Umbilical cord (tissue), 2 donors: ENCODE data around the gene CTSO. TPM values are rescaled to one million over a fixed set of nuclear protein-coding genes. Genes with fewer than 3 reads are reported as not detected.

ENCODE experiments used
- DNase-seq: peaks from one replicate; pipeline ENCODE4 v3.0.0-alpha.2; 2015; ENCODE audit warnings: low spot score
- total RNA-seq: library from RNA; depleted of rRNA; stranded (reverse); fragments of >200 nt; gene quantifications from one replicate; pipeline ENCODE4 v1.2.3, GENCODE V29; 2014; ENCODE audit warnings: low replicate concordance; ENCODE audit not compliant: insufficient read depth

The CTSO gene, protein sequence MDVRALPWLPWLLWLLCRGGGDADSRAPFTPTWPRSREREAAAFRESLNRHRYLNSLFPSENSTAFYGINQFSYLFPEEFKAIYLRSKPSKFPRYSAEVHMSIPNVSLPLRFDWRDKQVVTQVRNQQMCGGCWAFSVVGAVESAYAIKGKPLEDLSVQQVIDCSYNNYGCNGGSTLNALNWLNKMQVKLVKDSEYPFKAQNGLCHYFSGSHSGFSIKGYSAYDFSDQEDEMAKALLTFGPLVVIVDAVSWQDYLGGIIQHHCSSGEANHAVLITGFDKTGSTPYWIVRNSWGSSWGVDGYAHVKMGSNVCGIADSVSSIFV
- 40.9 TPM for total RNA-seq

DNA sequence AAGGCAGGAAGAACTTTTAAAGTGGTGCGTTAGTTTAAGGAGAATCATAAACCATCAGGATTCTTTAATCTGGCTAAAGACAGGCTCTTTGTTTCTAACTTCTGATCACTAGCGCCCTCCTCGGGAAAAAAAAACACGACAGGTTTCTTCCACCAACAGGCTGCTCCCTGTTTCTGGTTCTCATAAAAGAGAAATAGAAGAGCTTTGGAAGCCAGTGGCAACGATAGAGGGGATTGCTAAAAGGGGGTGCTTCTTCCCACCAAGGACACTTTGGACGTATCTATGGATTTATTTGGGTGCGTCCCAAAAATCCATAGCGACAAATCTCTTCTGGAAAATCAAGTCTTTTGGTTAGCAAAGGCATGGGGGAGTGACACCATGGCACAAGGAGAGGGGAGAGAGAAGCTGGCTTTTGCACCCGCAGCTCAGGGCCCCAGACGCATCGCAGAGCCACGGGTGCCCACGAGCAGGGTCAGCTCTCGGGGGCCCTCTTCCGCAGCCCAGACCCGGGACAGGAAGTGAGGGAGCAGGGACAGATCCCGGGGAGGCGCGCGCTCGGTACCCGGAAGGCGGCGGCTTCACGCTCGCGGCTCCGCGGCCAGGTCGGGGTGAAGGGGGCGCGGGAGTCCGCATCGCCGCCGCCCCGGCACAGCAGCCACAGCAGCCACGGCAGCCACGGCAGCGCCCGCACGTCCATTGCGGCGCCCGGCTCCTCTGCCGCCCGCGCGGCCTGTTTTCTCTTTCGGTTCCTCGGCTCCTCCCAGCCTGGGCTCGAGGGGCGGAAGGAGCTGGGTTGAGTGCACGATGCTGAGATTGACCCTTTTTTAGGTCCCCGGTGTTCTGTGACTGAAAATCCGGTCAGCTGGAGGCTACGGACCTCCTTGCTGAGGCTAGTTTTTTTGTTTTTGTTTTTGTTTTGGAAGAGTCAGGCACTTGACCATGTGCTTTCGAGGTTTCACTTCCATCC, at the start of gene CTSO:
TSS of gene CTSO (minus strand) at position 716 of the 967 bp plus-strand sequence. CDS start at position 697, 19 bp downstream.
- peak; percentile 93 for DNase-seq

DNA sequence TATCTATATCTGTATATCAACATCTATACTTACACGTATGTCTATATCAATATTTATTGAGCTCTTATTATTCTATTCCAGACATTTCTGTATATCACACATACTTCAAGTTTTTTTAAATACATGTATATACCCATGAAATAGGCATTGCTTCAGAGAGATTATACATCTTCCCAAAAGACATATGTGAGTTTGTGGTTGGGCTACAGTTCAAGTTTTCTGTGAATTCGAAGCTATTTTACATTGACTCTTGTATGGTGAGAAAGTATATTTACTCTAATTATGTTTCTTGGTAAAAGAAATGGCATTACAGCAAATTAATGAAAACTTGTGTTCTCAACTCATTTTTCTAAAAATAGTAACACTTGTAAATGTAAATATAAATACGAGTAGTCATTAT, 46.8 kb upstream of the CTSO start:
- no peak for DNase-seq

DNA sequence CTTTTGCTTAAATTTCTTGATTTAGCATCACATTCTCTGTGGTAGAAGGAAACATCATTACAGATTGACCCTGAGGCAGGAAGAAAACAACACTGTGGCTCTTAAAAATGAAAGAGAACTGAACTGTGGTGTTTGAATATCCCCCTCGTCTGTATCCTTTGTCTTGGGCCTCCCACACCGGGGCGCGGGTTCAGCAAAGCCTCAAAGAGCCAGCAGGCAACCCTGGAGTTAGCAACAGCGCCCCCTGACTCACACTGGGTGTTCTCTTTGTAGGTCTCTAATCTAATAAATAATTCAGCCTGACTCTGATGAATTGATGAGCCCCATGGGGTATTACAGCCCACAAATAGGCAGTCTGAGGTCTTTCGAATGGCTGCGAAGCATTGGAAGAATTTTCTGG, 46.1 kb upstream of the CTSO start:
- DNase-seq: peak; percentile 20

DNA sequence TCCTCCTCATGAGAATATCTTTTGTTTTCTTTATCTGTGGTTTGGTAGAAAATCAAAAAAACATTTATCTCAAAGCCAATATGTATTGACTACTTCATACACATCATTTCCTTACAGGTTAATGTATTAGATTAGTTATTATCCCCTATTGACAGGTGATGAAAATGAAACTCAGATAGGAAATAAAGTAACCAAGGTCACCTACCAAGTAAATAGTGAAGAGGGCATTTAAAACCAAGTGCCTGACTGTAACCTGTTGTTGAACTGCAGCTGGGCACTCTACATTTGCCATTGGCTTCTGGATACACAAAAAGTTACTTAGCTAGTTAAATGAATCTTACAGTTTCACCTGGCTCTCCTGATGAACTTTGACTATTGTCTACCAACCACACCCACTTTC, 41.4 kb upstream of the CTSO start:
- no peak for DNase-seq

DNA sequence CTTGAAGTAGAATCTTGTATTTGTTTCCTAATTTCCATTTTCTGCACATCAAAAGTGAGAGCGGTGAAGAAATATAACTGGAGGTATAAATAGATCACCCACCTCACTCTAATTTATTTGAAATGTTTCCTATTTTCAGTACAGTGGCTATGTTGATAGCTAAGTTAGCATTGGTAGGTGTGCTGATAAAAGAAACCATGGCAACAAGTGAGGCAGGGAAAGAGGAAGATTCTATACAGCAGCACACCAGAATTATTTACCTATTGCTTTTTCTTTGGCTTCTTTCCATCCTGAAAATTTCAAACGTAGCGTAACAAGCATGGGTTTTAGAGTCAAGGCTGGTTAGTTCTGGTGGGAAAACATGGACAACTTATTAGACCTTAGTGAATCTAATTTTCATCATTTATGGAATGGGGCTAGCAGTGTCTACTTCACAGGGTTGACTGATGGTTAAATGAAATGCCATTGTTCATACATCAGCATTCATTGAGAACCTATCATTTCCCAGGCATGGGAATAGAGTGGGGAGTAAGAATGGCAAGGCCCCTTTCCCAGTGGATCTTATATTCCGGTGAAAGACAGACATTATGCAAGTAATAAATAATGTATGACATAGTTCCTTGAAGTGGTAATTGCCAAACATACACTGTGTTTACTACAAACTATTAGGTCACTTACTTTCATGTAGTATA, 30.6 kb upstream of the CTSO start:
- no peak for DNase-seq

- no peak for DNase-seq
Measured at GRCh38 chr4:155982736-155983385, 29.2 kb upstream of the CTSO start.

DNA sequence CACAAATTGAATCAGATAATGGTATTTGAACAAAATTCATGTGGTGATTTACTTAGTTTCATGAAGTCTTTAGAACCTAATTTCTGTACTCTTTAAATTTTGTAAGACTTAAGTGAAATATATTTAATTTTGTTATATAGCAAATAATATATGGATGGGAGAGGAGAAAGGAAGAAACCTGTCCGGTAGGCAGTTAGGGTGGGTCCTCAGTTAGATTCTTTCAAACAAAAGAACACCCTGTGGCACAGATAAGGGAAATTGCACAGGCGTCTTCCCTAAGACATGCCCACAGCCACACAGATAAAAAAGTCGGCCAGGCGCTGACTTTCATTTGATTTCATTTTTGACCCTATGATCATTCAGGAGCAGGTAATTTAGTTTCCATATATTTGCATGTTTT, 25.1 kb upstream of the CTSO start:
- DNase-seq: no peak

DNA sequence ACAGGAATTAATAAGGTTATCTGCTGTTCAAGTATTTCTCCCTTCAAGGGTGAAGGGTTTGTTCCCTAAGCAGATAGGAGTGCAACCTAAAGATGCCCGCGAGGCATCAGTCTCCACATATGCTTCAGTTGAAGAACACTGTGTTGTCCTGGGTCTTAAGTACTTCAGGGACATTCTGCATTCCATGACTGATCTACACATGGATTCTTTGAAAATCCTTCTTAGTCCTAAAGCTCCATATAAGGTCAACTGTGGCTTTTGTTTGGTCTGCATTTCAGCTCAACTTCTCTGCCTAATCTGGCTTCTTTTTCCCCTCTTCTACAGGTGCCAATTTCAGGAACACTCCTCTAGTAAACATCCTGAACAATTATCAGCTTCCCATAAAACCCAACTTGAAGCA, 21.8 kb upstream of the CTSO start:
- peak; percentile 64 for DNase-seq

GRCh38 chr4:155974996-155975395, 21.3 kb upstream of the CTSO start:
- peak; percentile 39 for DNase-seq

- no peak for DNase-seq
Measured at GRCh38 chr4:155974476-155974749, 20.7 kb upstream of the CTSO start.

DNA sequence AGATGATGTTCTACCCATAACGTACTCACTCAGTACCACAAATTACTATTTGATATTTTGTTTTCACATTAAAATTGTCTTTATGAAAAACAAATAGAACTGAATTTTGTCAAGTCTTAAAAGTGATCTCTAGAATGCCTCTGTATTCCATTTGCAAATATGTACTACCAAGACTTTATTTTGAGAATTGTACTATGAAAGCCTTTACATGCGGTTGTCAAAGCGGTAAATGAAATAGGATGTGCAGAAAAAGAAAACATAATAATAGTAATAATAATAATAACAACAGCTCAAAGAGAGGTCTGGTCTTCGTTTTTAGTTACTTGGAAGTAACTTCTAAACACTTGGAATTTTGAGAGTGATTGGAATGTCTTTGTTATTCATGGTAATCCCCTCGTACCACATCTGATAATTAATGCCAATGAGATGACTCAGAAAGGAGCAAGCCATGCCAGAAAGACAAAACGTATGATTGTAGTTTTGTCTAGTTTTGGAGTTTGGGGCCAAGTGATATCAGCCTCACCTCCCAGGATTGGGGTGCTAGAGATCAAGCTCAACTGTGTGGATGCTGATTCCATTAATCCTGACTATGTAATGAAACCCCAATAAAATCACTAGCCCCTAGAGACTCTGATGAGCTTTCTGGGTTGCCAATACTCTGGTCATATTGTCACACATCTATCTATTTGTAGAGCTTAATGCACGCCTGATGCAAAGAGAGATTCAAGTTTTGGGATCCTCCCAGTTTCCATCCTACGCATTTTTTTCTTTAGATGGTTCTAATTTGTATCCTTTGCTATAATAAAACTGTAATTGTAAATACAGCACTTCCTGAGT, 20.2 kb upstream of the CTSO start:
- no peak for DNase-seq

DNA sequence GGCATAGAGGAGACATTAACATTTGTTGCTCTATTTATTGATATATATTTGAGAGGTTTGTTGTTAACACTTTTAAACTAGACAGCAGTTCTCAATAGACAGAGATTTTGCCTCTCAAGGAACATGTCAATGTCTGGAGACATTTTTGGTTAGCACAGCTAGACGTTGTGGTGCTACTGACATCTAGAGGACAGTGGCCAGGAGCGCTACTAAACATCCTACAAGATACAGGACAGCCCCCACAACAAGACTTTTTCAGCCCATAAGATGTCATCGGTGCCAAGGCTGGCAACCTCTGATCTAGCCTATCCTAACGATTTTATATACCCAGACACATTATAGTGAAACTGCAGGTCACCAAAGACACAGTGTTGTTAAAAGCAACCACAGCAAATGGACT, 18.4 kb upstream of the CTSO start:
- peak; percentile 42 for DNase-seq

GRCh38 chr4:155966731-155967395, 13.2 kb upstream of the CTSO start:
- peak; percentile 27 for DNase-seq

- no peak for DNase-seq
Measured at GRCh38 chr4:155966171-155966570, 12.5 kb upstream of the CTSO start.

DNA sequence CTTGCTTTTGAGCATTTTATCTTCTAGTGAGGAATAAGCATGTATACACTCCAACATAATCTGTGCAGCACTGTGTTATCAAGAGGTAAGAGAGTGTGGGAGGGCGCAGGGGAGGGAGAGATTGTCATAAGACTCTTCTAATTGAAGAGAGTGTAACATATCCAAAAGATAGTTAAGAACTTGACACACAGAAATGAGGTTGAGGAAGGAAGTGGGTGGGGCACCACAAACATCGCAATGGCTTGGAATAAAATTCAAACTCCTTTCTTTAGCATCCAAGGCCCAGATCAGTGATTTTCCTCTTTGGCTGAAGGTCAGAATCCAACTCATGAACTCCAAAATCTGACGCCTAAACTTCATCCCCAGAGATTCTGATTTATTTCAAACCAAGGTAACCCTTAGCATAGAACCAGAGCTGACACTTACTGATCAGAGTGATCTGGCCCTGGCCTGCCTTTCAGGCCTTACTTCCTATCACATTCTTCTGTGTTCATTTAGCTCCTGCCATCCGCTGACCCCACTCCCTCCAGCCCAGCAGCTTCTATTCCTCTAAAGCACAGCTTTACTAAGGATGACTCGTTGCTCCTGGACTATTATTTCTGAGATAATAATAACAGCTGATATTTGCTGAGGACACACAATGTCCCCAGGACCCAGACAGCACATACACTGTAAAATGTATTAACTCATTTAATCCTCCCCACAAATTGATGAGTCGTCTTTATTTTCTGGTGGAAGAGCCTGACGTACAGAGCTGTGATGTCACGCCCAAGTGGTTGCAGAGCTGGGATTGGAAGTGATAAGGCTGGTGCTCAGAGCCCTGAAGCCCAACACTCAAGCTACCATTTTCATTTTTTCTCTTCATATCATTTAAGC, 10.6 kb upstream of the CTSO start:
- DNase-seq: no peak

DNA sequence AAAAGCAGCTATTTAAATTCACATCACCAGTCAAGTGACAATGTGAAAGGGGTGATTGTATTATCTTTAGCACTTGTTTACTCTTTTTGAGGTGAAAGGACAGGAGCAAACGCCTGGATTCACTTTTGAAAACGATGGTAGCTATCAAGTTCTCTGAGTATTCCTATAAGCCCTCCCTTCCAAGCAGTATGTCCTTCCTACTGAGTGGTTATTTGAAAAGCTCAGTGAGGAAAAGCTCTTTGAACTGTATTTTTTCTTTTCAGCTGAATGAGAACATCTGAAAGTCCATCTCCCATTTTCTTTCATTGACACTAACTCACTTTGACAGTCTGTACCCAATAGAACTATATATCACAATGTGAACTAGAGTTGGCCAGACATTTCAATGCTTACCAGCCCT, 9.1 kb upstream of the CTSO start:
- no peak for DNase-seq

DNA sequence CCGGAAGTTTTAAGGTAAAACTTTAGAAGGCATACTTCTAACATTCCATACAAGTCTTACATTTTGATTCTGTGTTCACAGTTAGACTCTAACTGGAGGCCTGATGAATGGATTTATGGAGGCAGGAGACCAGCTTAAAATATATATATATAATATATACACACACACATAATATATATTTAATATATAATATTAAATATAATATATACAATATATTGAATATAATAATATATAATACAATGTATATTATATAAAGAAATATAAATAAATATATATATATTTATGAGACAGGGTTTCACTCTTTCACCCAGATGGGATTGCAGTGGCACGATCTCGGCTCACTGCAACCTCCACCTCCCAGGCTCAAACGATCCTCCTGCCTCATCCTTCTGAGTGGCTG, 7.9 kb upstream of the CTSO start:
- no peak for DNase-seq

DNA sequence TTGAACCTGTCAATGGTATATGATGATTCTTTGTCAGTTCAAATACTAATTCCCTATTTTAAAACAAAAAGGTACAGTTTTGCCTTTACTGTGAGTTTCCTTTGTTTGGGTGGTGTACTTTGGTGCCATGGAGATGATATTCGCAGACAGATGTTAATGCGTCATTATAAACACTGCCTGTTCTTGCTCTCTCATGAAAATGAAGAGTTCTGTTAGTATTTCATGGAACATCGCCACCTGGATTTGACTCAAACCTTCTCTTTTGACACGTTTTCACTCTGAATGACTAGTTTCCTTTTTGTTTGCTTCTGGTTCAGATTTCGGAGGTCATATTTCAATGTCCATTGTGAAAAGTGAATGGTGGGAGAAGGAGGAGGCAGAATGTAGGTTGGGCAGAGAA, 6.9 kb upstream of the CTSO start:
- DNase-seq: no peak

- peak; percentile 50 for DNase-seq
Measured at GRCh38 chr4:155959417-155959816, 5.8 kb upstream of the CTSO start.
